C4-2B (cell line): ENCODE data around the gene PCLO.

Experiments
- CTCF ChIP-seq: fragments of 450-650 bp; conservative IDR thresholded peaks from 2 replicates; pipeline ENCODE4 v1.5.1; 2017; ENCODE audit warnings: mild to moderate bottlenecking
- ZFX ChIP-seq: fragments of 450-650 bp; IDR thresholded peaks from 2 replicates; pipeline ENCODE4 v1.6.1; 2017

- TF ChIP-seq CTCF, result no peak
- TF ChIP-seq ZFX, result no peak
Measured at GRCh38 chr7:82745117-82745516, 417.6 kb downstream of the PCLO start.
